ENCODE results near the gene COL5A1. TPM values are rescaled to one million over a fixed set of nuclear protein-coding genes. Genes with fewer than 3 reads are reported as not detected.

The COL5A1 gene
- total and polyA plus RNA-seq, 2 experiments from 2014 or later, result 2.5 to 13.1 TPM

- peaks cover 6% of the 10 kb centered on the region; the same call in 1 of the 2 replicates for H3F3A ChIP-seq (replicated peaks; ENCODE audit: low read depth)
- H3K27me3 ChIP-seq (ENCODE audit: insufficient read depth), result no peaks in the 10 kb centered on the region
- DNase-seq (ENCODE audit: low spot score) (no peak), ATAC-seq (no peak)
- Mint-ChIP-seq H3K27ac (no peak overlapping the region), H3K4me3 (no peak overlapping the region), H3K4me1 (peaks cover 35% of the 10 kb centered on the region), H3K27me3 (ENCODE audit: insufficient read depth, low read depth, poor library complexity) (peaks cover 7% of the 10 kb centered on the region), H3K9me3 (no peaks in the 10 kb centered on the region), H3K36me3 (ENCODE audit: low read depth) (no peaks in the 10 kb centered on the region)
- no peaks in the 10 kb centered on the region; the same call in 1 of the 2 replicates for H3K9me2 ChIP-seq (ENCODE audit: insufficient read depth)
- H3K79me2 ChIP-seq (replicated peaks; ENCODE audit: insufficient read depth), result no peaks in the 10 kb centered on the region
- no peak overlapping the region for H3K4me2 ChIP-seq
- no peak overlapping the region for H3K27ac ChIP-seq (ENCODE audit: low read depth)
- H3K4me1 ChIP-seq (ENCODE audit: insufficient read depth), result peaks cover 12% of the 10 kb centered on the region
- no peak overlapping the region for H2AFZ ChIP-seq
- no peaks in the 10 kb centered on the region for H4K20me1 ChIP-seq (replicated peaks; ENCODE audit: insufficient read depth)
- H3K36me3 ChIP-seq (ENCODE audit: insufficient read depth), result no peaks in the 10 kb centered on the region
- TF ChIP-seq STAT1 (IDR thresholded peaks at IDR 0.05; ENCODE audit: unreplicated experiment) (no peak), EZH2 (IDR thresholded peaks at IDR 0.05; ENCODE audit: low read depth, unreplicated experiment) (no peak), CTCF (conservative IDR thresholded peaks at IDR 0.05; ENCODE audit: low read depth in 2 of 2) (no peak), ZNF331 (CRISPR knock-in tag; IDR thresholded peaks at IDR 0.05; ENCODE audit: low read depth) (no peak), NANOG (IDR thresholded peaks at IDR 0.05; ENCODE audit: borderline replicate concordance) (no peak)
- H3K4me3 ChIP-seq, result no peak overlapping the region
Measured at GRCh38 chr9:134809292-134809691, 167.7 kb downstream of the COL5A1 start.

DNA sequence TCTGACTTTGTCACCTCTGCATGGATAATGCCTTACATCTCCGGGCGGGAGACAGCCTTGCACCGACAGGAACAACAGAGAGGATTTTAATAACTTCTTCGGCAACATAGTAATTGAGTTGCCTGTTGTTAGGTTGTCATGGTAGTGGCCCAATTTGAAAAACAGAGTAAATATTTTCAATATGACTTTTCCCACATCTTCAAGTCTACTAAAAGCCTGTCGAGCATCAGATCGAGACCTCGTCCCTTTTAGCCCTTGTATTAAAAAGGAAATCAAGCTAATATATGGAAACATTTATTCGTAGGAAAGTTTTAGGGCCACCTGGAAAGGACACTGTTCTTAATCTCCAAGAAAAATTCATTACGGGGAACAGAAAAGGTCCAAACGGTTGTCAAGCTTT, 168.2 kb downstream of the COL5A1 start:
- H3K36me3 ChIP-seq (ENCODE audit: insufficient read depth), result no peaks in the 10 kb centered on the region
- H3K4me3 ChIP-seq, result no peak overlapping the region
- H3K4me1 Mint-ChIP-seq, result peaks cover 35% of the 10 kb centered on the region
- H3K27me3 ChIP-seq (ENCODE audit: insufficient read depth), result no peaks in the 10 kb centered on the region
- H3K9me2 ChIP-seq (ENCODE audit: insufficient read depth), result no peaks in the 10 kb centered on the region; the same call in 1 of the 2 replicates
- H3K79me2 ChIP-seq (replicated peaks; ENCODE audit: insufficient read depth), result no peaks in the 10 kb centered on the region
- H2AFZ ChIP-seq, result no peak overlapping the region
- DNase-seq (ENCODE audit: low spot score) (no peak), ATAC-seq (no peak)
- no peak overlapping the region for H3K27ac ChIP-seq (ENCODE audit: low read depth)
- H3K4me3 Mint-ChIP-seq, result no peak overlapping the region
- no peaks in the 10 kb centered on the region for H4K20me1 ChIP-seq (replicated peaks; ENCODE audit: insufficient read depth)
- peaks cover 12% of the 10 kb centered on the region for H3K4me1 ChIP-seq (ENCODE audit: insufficient read depth)
- H3K36me3 Mint-ChIP-seq (ENCODE audit: low read depth), result no peaks in the 10 kb centered on the region
- no peak overlapping the region for H3K4me2 ChIP-seq
- TF ChIP-seq REST (IDR thresholded peaks at IDR 0.05; ENCODE audit: unreplicated experiment) (no peak), NANOG (IDR thresholded peaks at IDR 0.05; ENCODE audit: borderline replicate concordance) (no peak), ZNF331 (CRISPR knock-in tag; IDR thresholded peaks at IDR 0.05; ENCODE audit: low read depth) (no peak), POLR2AphosphoS5 (IDR thresholded peaks at IDR 0.05; ENCODE audit: low read depth) (no peak), CREB1 (CRISPR knock-in tag; IDR thresholded peaks at IDR 0.05; ENCODE audit: low read depth) (no peak), CTCF (conservative IDR thresholded peaks at IDR 0.05; ENCODE audit: low read depth in 2 of 2) (no peak), ZNF114 (CRISPR knock-in tag; IDR thresholded peaks at IDR 0.05) (no peak), STAT1 (IDR thresholded peaks at IDR 0.05; ENCODE audit: unreplicated experiment) (no peak)
- no peak overlapping the region for H3K27ac Mint-ChIP-seq
- peaks cover 6% of the 10 kb centered on the region; the same call in 1 of the 2 replicates for H3F3A ChIP-seq (replicated peaks; ENCODE audit: low read depth)
- H3K9me3 Mint-ChIP-seq, result no peaks in the 10 kb centered on the region
- H3K27me3 Mint-ChIP-seq (ENCODE audit: insufficient read depth, low read depth, poor library complexity), result peaks cover 6% of the 10 kb centered on the region

Data from GM23338 (cell line).